Measurements from ENCODE around the gene SLC48A1.

SLC48A1 gene

GRCh38 chr12:47807338-47807737, 34.3 kb downstream of the SLC48A1 start:
- TF ChIP-seq, protein P1, sequence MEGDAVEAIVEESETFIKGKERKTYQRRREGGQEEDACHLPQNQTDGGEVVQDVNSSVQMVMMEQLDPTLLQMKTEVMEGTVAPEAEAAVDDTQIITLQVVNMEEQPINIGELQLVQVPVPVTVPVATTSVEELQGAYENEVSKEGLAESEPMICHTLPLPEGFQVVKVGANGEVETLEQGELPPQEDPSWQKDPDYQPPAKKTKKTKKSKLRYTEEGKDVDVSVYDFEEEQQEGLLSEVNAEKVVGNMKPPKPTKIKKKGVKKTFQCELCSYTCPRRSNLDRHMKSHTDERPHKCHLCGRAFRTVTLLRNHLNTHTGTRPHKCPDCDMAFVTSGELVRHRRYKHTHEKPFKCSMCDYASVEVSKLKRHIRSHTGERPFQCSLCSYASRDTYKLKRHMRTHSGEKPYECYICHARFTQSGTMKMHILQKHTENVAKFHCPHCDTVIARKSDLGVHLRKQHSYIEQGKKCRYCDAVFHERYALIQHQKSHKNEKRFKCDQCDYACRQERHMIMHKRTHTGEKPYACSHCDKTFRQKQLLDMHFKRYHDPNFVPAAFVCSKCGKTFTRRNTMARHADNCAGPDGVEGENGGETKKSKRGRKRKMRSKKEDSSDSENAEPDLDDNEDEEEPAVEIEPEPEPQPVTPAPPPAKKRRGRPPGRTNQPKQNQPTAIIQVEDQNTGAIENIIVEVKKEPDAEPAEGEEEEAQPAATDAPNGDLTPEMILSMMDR (conservative IDR thresholded peaks at IDR 0.05): no peak
- no peak overlapping the region for H3K27ac ChIP-seq

DNA sequence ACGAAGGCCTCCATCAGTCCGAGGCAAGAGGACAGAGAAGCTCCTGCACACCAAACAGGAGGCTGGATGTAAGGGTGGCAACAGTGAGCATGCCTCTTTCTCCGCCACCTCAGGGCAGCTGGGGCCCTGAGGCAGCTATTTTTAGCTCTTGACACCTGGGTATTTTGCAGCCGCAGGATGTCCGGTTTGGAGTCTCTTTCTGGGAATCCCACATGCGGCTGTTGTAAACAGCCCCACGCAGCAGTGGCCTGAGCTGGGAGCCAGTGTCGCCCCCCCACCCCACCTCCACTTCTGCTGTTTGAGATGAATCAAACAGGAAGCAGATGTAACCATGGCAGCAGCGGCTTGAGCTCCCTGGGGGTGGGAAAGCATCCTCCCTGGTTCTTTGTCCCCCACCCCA, 35.0 kb downstream of the SLC48A1 start:
- no peak overlapping the region for H3K27ac ChIP-seq
- TF ChIP-seq, protein P1 (conservative IDR thresholded peaks at IDR 0.05): no peak

- no peak overlapping the region for H3K27ac ChIP-seq
- TF ChIP-seq, protein P1 (conservative IDR thresholded peaks at IDR 0.05): no peak
Observed at GRCh38 chr12:47808574-47809365, 35.7 kb downstream of the SLC48A1 start.

DNA sequence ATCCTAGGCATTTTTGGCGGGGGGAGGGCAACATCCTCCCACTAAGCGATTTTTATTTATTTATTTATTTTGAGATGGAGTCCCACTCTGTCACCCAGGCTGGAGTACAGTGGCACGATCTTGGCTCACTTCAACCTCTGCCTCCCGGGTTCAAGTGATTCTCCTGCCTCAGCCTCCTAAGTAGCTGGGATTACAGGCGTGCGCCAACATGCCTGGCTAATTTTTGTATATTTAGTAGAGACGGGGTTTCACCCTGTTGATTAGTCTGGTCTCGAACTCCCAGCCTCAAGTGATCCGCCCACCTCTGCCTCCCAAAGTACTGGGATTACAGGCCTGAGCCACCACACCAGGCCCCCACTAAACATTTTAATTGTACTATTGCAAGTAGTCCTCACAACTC, 36.5 kb downstream of the SLC48A1 start:
- H3K27ac ChIP-seq: peak overlapping the region; percentile 52; the same call in 1 of the 2 replicates

DNA sequence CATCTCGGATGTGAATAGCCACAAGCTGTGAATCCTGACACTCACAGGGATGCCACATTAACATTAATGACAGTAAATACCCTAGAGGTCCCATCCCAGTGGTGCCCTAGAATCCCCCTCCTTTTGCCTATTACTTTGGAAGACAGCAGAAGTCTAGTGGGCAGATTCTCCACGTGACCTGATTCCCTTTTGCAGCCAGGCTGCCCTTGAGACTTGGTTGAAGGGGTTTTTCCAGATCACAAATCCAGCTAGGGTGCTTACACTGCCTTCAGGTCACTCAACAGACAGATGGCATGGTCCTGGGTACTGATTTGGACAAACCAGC, 38.0 kb downstream of the SLC48A1 start:
- H3K27ac ChIP-seq: peak overlapping the region; percentile 52
- TF ChIP-seq, protein P1 (conservative IDR thresholded peaks at IDR 0.05): no peak

- peak overlapping the region; percentile 52 for H3K27ac ChIP-seq
- TF ChIP-seq, protein P1 (conservative IDR thresholded peaks at IDR 0.05): no peak
Observed at GRCh38 chr12:47811581-47812484, 38.8 kb downstream of the SLC48A1 start.

DNA sequence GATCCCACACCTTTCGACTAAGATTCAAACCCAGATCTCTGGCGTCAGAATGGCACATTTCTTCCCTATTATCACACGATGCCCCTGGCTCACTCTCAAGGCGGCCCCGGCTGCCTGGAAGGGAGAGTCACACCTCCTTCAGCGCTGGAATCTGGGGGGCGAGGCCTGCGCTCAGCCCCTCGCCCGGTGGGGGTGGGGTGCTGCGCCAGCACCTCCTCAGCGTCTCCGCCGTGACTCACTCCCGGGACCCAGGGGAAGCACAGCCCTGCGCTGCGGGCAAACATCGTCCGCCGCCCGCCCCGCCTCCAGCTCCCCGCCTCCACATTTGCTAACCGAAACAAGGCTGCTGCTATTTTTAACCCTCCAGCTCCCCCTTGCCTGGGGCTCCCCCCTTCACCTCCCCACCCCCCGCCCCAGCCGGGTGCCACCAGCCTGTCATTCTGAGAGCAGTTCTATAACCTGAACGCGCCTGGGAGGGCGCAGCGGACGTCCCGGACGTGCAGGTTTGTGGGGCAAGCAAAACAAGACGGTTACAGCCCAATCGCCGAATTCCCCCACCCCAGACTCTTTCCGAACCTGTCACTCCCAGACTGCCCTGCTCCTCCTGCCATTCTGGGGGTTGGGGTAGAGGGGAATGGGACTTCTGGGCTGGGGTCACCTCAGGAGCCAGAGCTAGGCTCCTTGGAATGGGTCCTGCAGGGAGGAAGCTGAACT, 39.9 kb downstream of the SLC48A1 start:
- no peak overlapping the region for H3K27ac ChIP-seq
- TF ChIP-seq, protein P1 (conservative IDR thresholded peaks at IDR 0.05): no peak

Data from VCaP (cell line).